Measurements from ENCODE around the gene DPF3. TPM values are rescaled to one million over a fixed set of nuclear protein-coding genes. Genes with fewer than 3 reads are reported as not detected.

The DPF3 gene
- total and polyA plus RNA-seq, 9 of the 15 experiments (the other 6 are each of a cell fraction or from before 2014, with no cell fraction given), result 0.21 to 4.9 (median 1.2) TPM

DNA sequence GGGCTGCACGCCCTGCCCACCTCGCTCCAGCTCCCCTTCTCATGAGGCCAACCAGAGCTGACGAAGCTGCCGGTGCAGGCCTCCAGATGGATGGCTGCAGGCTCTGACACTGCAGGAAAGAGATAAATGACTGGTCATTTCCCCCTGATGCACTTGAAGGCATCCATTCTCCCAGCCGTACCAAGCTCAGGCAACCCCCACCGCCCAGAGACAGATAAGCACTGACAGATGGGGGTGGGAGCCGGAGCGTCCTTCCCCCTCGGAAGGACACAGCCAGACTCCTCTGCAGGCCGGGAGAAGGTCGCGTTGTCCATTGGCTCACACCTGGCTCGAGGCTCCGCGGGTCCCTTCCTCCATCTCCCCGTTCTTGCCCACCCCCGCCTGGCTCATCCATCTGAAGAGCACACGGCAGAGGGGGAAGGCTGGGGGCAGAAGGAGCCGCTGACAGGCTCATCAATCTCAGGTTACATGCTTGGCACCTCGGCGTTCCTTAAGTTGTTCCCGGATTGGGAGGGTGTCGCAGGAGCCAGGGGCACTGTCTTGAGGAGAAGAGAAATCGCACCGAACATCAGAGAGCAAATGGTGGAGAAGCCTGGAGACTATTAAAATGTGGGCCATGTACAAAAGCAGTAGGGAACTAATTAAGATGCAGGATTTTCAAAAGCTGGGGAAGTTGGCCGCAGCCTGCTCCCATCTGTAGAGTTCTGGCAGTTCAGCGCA, 151.6 kb downstream of the DPF3 start (continued):
- no peak for TF ChIP-seq ARID3A (IDR thresholded peaks at IDR 0.05; ENCODE audit: borderline replicate concordance, low read depth, low read length)
- TF ChIP-seq, protein P1, sequence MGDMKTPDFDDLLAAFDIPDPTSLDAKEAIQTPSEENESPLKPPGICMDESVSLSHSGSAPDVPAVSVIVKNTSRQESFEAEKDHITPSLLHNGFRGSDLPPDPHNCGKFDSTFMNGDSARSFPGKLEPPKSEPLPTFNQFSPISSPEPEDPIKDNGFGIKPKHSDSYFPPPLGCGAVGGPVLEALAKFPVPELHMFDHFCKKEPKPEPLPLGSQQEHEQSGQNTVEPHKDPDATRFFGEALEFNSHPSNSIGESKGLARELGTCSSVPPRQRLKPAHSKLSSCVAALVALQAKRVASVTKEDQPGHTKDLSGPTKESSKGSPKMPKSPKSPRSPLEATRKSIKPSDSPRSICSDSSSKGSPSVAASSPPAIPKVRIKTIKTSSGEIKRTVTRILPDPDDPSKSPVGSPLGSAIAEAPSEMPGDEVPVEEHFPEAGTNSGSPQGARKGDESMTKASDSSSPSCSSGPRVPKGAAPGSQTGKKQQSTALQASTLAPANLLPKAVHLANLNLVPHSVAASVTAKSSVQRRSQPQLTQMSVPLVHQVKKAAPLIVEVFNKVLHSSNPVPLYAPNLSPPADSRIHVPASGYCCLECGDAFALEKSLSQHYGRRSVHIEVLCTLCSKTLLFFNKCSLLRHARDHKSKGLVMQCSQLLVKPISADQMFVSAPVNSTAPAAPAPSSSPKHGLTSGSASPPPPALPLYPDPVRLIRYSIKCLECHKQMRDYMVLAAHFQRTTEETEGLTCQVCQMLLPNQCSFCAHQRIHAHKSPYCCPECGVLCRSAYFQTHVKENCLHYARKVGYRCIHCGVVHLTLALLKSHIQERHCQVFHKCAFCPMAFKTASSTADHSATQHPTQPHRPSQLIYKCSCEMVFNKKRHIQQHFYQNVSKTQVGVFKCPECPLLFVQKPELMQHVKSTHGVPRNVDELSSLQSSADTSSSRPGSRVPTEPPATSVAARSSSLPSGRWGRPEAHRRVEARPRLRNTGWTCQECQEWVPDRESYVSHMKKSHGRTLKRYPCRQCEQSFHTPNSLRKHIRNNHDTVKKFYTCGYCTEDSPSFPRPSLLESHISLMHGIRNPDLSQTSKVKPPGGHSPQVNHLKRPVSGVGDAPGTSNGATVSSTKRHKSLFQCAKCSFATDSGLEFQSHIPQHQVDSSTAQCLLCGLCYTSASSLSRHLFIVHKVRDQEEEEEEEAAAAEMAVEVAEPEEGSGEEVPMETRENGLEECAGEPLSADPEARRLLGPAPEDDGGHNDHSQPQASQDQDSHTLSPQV (IDR thresholded peaks at IDR 0.05), result 0 out of 2 replicates have a peak, but pooled peaks have one; percentile 28
- 0 out of 2 replicates have a peak, but pooled peaks have one; percentile 43 for TF ChIP-seq DMBX1 (CRISPR knock-in tag; IDR thresholded peaks at IDR 0.05; ENCODE audit: borderline replicate concordance)
- TF ChIP-seq TCF7L2 (IDR thresholded peaks at IDR 0.05; ENCODE audit: low read depth, low read length), result no peak
- TF ChIP-seq CHCHD3 (CRISPR knock-in tag; IDR thresholded peaks at IDR 0.05), result no peak
- no peak for TF ChIP-seq CREBBP (IDR thresholded peaks at IDR 0.05; ENCODE audit: low read depth, low read length)
- peak; percentile 95 for TF ChIP-seq CTBP1 (IDR thresholded peaks at IDR 0.05; ENCODE audit: borderline replicate concordance)
- no peak for TF ChIP-seq ZNF551 (CRISPR knock-in tag; IDR thresholded peaks at IDR 0.05)
- TF ChIP-seq, protein P2, sequence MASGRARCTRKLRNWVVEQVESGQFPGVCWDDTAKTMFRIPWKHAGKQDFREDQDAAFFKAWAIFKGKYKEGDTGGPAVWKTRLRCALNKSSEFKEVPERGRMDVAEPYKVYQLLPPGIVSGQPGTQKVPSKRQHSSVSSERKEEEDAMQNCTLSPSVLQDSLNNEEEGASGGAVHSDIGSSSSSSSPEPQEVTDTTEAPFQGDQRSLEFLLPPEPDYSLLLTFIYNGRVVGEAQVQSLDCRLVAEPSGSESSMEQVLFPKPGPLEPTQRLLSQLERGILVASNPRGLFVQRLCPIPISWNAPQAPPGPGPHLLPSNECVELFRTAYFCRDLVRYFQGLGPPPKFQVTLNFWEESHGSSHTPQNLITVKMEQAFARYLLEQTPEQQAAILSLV (tag; IDR thresholded peaks at IDR 0.05), result no peak
- TF ChIP-seq BCOR (IDR thresholded peaks at IDR 0.05), result no peak
- TF ChIP-seq NR3C1 (CRISPR knock-in tag; IDR thresholded peaks at IDR 0.05), result no peak
- TF ChIP-seq SLC30A9 (CRISPR knock-in tag; IDR thresholded peaks at IDR 0.05), result no peak
- TF ChIP-seq ZNF589 (CRISPR knock-in tag; IDR thresholded peaks at IDR 0.05; ENCODE audit: low read depth), result no peak
- TF ChIP-seq FOXA3 (CRISPR knock-in tag; conservative IDR thresholded peaks at IDR 0.05 in 1 of 2, IDR thresholded peaks at IDR 0.05 in 1 of 2), result no peak
- no peak for TF ChIP-seq CBX2 (IDR thresholded peaks at IDR 0.05; ENCODE audit: insufficient read depth, low read length, poor library complexity, severe bottlenecking)
- no peak for TF ChIP-seq TAF15 (IDR thresholded peaks at IDR 0.05; ENCODE audit: low read depth, low read length)
- no peak for TF ChIP-seq ZNF384 (IDR thresholded peaks at IDR 0.05; ENCODE audit: low read depth, low read length)
- no peak for TF ChIP-seq RBM39 (optimal IDR thresholded peaks at IDR 0.05; ENCODE audit: low read depth, low read length)
- no peak for TF ChIP-seq XRCC4 (IDR thresholded peaks at IDR 0.05; ENCODE audit: extremely low read depth, insufficient read depth, insufficient read length)

All from K562 (cell line).